Calu3 (cell line): Measurements from ENCODE around the gene NTS. TPM values are rescaled to one million over a fixed set of nuclear protein-coding genes. Genes with fewer than 3 reads are reported as not detected.

Experiments used
- BruUV-seq: library from RNA; stranded (reverse); fragments of 400-500 nt; replicated peaks from 2 replicates; lab custom pipeline; 2021; lab: Mats Ljungman, UMichigan
- CTCF ChIA-PET: fragments of 300-600 bp; sonication (Branson Sonifier 250); formaldehyde crosslinking; loops from one replicate; lab custom pipeline; 2022; ENCODE audit warnings: antibody characterized with exemption; lab: Charles Lee
- DNase-seq: peaks from one replicate; pipeline ENCODE4 v3.0.0; 2022
- H3K27ac Mint-ChIP-seq: one replicate; pipeline ENCODE4 v1.8.0; 2022; ENCODE audit warnings: mixed read lengths; ENCODE audit not compliant: unreplicated experiment
- H3K27me3 Mint-ChIP-seq: one replicate; pipeline ENCODE4 v1.8.0; 2022; ENCODE audit warnings: mixed read lengths; ENCODE audit not compliant: unreplicated experiment
- H3K36me3 Mint-ChIP-seq: one replicate; pipeline ENCODE4 v1.8.0; 2022; ENCODE audit warnings: mild to moderate bottlenecking, moderate library complexity, mixed read lengths; ENCODE audit not compliant: insufficient read depth, unreplicated experiment
- H3K4me1 Mint-ChIP-seq: one replicate; pipeline ENCODE4 v1.8.0; 2022; ENCODE audit warnings: mild to moderate bottlenecking, low read depth, mixed read lengths; ENCODE audit not compliant: unreplicated experiment
- H3K4me3 Mint-ChIP-seq: one replicate; pipeline ENCODE4 v1.8.0; 2022; ENCODE audit warnings: mild to moderate bottlenecking, low read depth, moderate library complexity, mixed read lengths; ENCODE audit not compliant: unreplicated experiment
- H3K9me3 Mint-ChIP-seq: one replicate; pipeline ENCODE4 v1.8.0; 2022; ENCODE audit warnings: low read depth, mixed read lengths; ENCODE audit not compliant: unreplicated experiment
- intact Hi-C: fragments of 100-400 bp; cut with micrococcal nuclease; formaldehyde crosslinking; loops from one replicate; pipeline ENCODE4 v1.10.0; 2022; ENCODE audit not compliant: unreplicated experiment
- total RNA-seq: library from RNA; stranded (reverse); gene quantifications from 2 replicates; pipeline ENCODE4 v1.2.3, GENCODE V29; 2022
- TF ChIP-seq, protein P1 (sequence below): fragments of 200-600 bp; IDR thresholded peaks from one replicate; pipeline ENCODE4 v1.8.0; 2022; ENCODE audit warnings: antibody characterized with exemption; ENCODE audit not compliant: unreplicated experiment

Gene NTS
- total RNA-seq, 1 experiment from 2014 or later = not detected

GRCh38 chr12:85836197-85837090 lies 37.7 kb upstream of the NTS start, which contains the start of gene RASSF9:
Gene RASSF9, minus strand, starts transcription at chr12:85836409. Its CDS starts 208 bp downstream, at chr12:85836201.
- peak; percentile 61 for DNase-seq
- intact Hi-C loops = loop anchor here (2.0 kb wide), 1 partner anchor 14 kb away; no protein-coding TSS in a partner anchor
- TF ChIP-seq, protein P1, sequence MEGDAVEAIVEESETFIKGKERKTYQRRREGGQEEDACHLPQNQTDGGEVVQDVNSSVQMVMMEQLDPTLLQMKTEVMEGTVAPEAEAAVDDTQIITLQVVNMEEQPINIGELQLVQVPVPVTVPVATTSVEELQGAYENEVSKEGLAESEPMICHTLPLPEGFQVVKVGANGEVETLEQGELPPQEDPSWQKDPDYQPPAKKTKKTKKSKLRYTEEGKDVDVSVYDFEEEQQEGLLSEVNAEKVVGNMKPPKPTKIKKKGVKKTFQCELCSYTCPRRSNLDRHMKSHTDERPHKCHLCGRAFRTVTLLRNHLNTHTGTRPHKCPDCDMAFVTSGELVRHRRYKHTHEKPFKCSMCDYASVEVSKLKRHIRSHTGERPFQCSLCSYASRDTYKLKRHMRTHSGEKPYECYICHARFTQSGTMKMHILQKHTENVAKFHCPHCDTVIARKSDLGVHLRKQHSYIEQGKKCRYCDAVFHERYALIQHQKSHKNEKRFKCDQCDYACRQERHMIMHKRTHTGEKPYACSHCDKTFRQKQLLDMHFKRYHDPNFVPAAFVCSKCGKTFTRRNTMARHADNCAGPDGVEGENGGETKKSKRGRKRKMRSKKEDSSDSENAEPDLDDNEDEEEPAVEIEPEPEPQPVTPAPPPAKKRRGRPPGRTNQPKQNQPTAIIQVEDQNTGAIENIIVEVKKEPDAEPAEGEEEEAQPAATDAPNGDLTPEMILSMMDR = no peak
- H3K4me3 Mint-ChIP-seq = peak within 1 kb of the TSS; percentile 90
- BruUV-seq = no TSS peak
- H3K27me3 Mint-ChIP-seq = no peaks in the 10 kb centered on the region
- H3K4me1 Mint-ChIP-seq = peaks cover 16% of the 10 kb centered on the region
- no peaks in the 10 kb centered on the region for H3K9me3 Mint-ChIP-seq
- peaks cover 22% of the 10 kb centered on the region for H3K36me3 Mint-ChIP-seq
- CTCF ChIA-PET = interaction anchor here (0.6 to 2.3 kb wide), 8 partner anchors 12 to 300 kb away, joined by 3 to 13 read pairs (median 4); no protein-coding TSS in a partner anchor
- H3K27ac Mint-ChIP-seq = peak within 1 kb of the TSS; percentile 93

- Mint-ChIP-seq H3K27me3 (no peaks in the 10 kb centered on the region), H3K4me3 (no peak overlapping the region), H3K27ac (no peak overlapping the region), H3K36me3 (no peaks in the 10 kb centered on the region), H3K4me1 (no peaks in the 10 kb centered on the region), H3K9me3 (no peaks in the 10 kb centered on the region)
- CTCF ChIA-PET = no interaction called here
- no peak for DNase-seq
- no TSS peak for BruUV-seq
- intact Hi-C loops = no loop called here
- TF ChIP-seq, protein P1 = no peak
These were observed 30.3 kb upstream of the NTS start for GRCh38 chr12:85843606-85844310.

DNA sequence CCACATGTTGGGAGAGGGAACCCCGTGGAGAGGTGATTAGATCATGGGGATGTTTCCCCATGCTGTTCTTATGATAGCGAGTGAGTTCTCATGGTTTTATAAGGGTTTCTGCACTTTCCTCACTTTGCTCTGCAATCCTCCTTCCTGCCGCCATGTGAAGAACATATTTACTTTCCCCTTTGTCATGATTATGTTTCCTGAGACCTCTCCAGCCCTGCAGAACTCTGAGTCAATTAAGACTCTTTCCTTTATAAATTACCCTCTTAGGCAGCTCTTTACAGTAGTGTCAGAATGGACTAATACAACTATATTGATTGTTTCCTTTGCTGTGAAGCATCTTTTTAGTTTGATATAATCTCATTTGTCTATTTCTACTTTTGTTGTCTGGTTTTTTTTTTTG lies 24.8 kb upstream of the NTS start:
- H3K36me3 Mint-ChIP-seq = no peaks in the 10 kb centered on the region
- TF ChIP-seq, protein P1 = no peak
- CTCF ChIA-PET = no interaction called here
- BruUV-seq = no TSS peak
- H3K4me1 Mint-ChIP-seq = no peaks in the 10 kb centered on the region
- H3K27ac Mint-ChIP-seq = no peak overlapping the region
- no peaks in the 10 kb centered on the region for H3K27me3 Mint-ChIP-seq
- H3K9me3 Mint-ChIP-seq = no peaks in the 10 kb centered on the region
- DNase-seq = no peak
- intact Hi-C loops = no loop called here
- no peak overlapping the region for H3K4me3 Mint-ChIP-seq

DNA sequence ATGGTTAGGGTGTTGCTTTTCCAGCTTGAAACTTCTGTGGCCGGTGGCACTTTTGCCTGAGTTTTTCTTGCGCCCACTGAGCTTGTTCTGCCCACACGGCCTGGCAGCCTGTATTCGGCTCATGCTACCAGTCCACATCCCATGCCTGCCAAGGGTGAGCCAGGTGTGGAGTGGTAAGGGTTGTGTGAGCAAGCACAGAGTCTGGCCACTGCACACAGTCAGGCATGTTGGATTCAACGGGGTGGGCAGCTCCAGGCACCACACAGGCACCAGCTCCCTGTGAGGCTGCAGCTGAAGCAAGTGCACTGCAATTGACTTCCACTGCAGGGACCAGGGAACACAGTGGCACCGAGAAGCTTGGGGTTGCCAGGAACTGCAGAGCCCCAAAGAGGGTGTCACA lies 18.8 kb upstream of the NTS start:
- peaks cover 4% of the 10 kb centered on the region for H3K9me3 Mint-ChIP-seq
- no peaks in the 10 kb centered on the region for H3K36me3 Mint-ChIP-seq
- H3K4me1 Mint-ChIP-seq = no peaks in the 10 kb centered on the region
- CTCF ChIA-PET = no interaction called here
- H3K4me3 Mint-ChIP-seq = no peak overlapping the region
- intact Hi-C loops = no loop called here
- H3K27ac Mint-ChIP-seq = no peak overlapping the region
- TF ChIP-seq, protein P1 = no peak
- no TSS peak for BruUV-seq
- no peak for DNase-seq
- H3K27me3 Mint-ChIP-seq = no peaks in the 10 kb centered on the region
